BLaER1 (cell line): ENCODE measurements around the gene TLCD3A.

ENCODE experiments used
- H3K27ac ChIP-seq: shearing (Covaris generic); formaldehyde crosslinking; 2 replicates; pipeline ENCODE4 v1.8.1; 2022
- H3K27me3 ChIP-seq: shearing (Covaris generic); formaldehyde crosslinking; 2 replicates; pipeline ENCODE4 v1.8.1; 2022
- H3K36me3 ChIP-seq: shearing (Covaris generic); formaldehyde crosslinking; 2 replicates; pipeline ENCODE4 v1.8.1; 2022
- H3K4me1 ChIP-seq: shearing (Covaris generic); formaldehyde crosslinking; 2 replicates; pipeline ENCODE4 v1.8.1; 2022
- H3K4me2 ChIP-seq: shearing (Covaris generic); formaldehyde crosslinking; 2 replicates; pipeline ENCODE4 v1.8.1; 2022
- H3K4me3 ChIP-seq: shearing (Covaris generic); formaldehyde crosslinking; 2 replicates; pipeline ENCODE4 v1.8.1; 2022
- H3K9ac ChIP-seq: shearing (Covaris generic); formaldehyde crosslinking; 2 replicates; pipeline ENCODE4 v1.8.1; 2022
- H3K9me3 ChIP-seq: shearing (Covaris generic); formaldehyde crosslinking; 2 replicates; pipeline ENCODE4 v1.8.1; 2022
- H4K20me1 ChIP-seq: shearing (Covaris generic); formaldehyde crosslinking; 2 replicates; pipeline ENCODE4 v1.8.1; 2022
- Cebpa-rat ChIP-seq: shearing (Covaris generic); IDR thresholded peaks from 2 replicates; pipeline ENCODE4 v1.8.1; 2022

TLCD3A gene

GRCh38 chr17:732067-732901 lies at the start of gene TLCD3A:
Gene TLCD3A, plus strand, starts transcription at chr17:732596. Its CDS starts 52 bp downstream, at chr17:732648.
- H3K9ac ChIP-seq = peak within 1 kb of the TSS; percentile 94
- H3K9me3 ChIP-seq = no peaks in the 10 kb centered on the region
- H3K27me3 ChIP-seq = no peaks in the 10 kb centered on the region
- H3K27ac ChIP-seq = peak within 1 kb of the TSS; percentile 91
- H3K4me1 ChIP-seq = peaks cover 28% of the 10 kb centered on the region
- H3K4me2 ChIP-seq = peak within 1 kb of the TSS; percentile 95
- no peak for TF ChIP-seq Cebpa-rat
- H4K20me1 ChIP-seq = peaks cover 19% of the 10 kb centered on the region; the same call in 1 of the 2 replicates
- peak within 1 kb of the TSS; percentile 95 for H3K4me3 ChIP-seq
- H3K36me3 ChIP-seq = peaks cover 25% of the 10 kb centered on the region

GRCh38 chr17:683040-683439 lies 49.4 kb upstream of the TLCD3A start:
- no peaks in the 10 kb centered on the region for H3K27me3 ChIP-seq
- peak overlapping the region; percentile 22 for H3K4me2 ChIP-seq
- H3K27ac ChIP-seq = no peak overlapping the region
- H4K20me1 ChIP-seq = peaks cover 12% of the 10 kb centered on the region; the same call in 1 of the 2 replicates
- no peak overlapping the region for H3K4me3 ChIP-seq
- no peak for TF ChIP-seq Cebpa-rat
- peaks cover 23% of the 10 kb centered on the region for H3K4me1 ChIP-seq
- H3K9me3 ChIP-seq = 0 out of 2 replicates have a peak, but pooled peaks cover 6% of the 10 kb centered on the region
- H3K36me3 ChIP-seq = peaks cover 57% of the 10 kb centered on the region
- no peak overlapping the region for H3K9ac ChIP-seq

DNA sequence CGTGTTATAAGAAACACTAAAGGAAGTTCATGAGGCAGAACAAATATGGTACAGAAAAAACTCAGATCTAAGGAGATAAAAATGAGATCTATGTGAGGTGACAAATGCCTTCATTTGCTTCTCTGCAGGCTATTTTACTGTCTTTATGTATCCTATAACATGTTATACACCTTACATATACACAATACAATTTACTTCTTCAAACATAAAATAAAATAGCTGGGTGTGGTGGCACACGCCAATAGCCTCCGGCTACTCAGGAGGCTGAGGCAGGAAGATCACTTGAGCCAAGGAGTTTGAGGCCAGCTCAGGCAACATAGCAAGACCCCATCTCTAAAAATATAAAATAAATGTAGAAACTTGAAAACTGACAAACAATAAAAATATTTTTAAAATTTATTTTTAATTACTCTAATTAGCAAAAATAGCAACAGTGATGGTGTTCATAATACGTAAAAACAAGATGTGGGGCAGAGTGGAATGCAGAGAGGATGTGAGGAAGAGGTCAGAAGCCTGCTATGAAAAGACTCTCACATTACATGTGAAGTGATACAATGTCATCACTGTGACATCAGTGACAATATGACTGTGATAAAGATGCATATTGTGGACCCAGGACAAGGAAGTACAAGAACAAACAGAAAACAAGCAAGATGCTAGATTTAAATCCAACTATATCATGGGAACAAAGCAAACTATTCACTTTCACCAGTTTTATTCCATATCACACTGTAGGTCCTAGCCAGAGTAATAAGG lies 48.7 kb upstream of the TLCD3A start:
- no peak for TF ChIP-seq Cebpa-rat
- H3K4me2 ChIP-seq = peak overlapping the region; percentile 22
- 0 out of 2 replicates have a peak, but pooled peaks cover 6% of the 10 kb centered on the region for H3K9me3 ChIP-seq
- H3K36me3 ChIP-seq = peaks cover 56% of the 10 kb centered on the region
- no peaks in the 10 kb centered on the region for H3K27me3 ChIP-seq
- H3K27ac ChIP-seq = no peak overlapping the region
- H4K20me1 ChIP-seq = peaks cover 13% of the 10 kb centered on the region; the same call in 1 of the 2 replicates
- no peak overlapping the region for H3K4me3 ChIP-seq
- H3K4me1 ChIP-seq = peaks cover 23% of the 10 kb centered on the region
- no peak overlapping the region for H3K9ac ChIP-seq

DNA sequence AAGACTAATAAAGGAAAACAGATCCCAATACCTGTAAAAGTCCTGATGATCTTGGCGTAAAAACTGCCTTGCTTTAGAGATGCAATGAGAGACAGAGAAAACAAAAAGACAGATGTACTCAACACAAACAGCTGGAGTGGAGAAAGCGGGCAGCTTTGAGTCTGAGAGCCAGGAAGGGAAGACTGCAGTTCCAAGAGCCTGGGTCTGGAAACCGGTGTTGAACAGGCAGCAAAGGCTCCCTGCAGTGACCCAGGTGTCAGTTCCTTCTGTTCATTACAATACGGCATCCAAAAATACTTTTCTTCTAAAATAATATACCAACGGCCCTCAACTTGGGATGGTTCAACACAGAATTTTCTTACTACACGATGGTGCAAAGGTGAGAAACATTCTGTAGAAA lies 47.4 kb upstream of the TLCD3A start:
- H3K4me1 ChIP-seq = peaks cover 23% of the 10 kb centered on the region
- H4K20me1 ChIP-seq = peaks cover 13% of the 10 kb centered on the region; the same call in 1 of the 2 replicates
- H3K9me3 ChIP-seq = 0 out of 2 replicates have a peak, but pooled peaks cover 6% of the 10 kb centered on the region
- H3K27ac ChIP-seq = no peak overlapping the region
- H3K4me2 ChIP-seq = no peak overlapping the region
- H3K36me3 ChIP-seq = peaks cover 60% of the 10 kb centered on the region
- no peak overlapping the region for H3K9ac ChIP-seq
- H3K4me3 ChIP-seq = no peak overlapping the region
- no peaks in the 10 kb centered on the region for H3K27me3 ChIP-seq
- TF ChIP-seq Cebpa-rat = no peak

DNA sequence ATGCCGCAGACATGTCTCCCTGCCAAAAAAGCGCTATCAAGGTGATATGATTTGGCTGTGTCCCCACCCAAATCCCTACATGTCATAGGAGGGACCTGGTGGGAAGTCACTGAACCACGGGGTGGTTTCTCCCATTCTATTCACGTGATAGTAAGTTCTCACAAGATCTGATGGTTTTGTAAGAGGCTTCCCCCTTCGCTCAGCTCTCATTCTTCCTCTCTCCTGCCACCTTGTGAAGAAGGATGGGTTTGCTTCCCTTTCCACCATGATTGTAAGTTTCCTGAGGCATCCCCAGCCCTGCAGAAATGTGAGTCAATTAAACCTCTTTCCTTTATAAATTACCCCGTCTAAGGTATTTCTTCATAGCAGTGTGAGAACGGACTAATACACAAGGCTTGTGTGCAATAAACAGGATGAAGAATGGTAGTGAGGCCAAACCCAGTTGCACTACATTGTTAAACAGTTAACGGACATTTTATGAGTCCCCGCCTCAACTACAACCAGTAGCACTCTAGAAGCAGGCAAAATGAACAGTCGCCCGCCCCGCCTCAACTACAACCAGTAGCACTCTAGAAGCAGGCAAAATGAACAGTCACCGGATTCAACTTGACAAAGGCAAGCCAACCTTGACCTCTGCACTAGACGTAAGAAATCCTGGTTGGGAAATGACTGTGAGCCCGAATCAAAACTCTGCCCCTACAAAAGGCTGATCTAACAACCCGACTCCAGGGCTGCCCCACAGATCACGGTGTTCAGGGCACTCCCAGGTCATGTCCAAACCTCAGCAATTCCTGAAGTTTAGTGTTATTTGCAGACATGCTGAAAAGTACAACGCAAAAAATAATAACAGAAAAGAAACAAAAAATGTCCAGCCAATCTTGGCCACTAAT lies 44.1 kb upstream of the TLCD3A start:
- no peak for TF ChIP-seq Cebpa-rat
- Histone ChIP-seq H3K27me3 (no peaks in the 10 kb centered on the region), H3K9me3 (no peaks in the 10 kb centered on the region), H3K4me3 (no peak overlapping the region), H3K4me1 (peaks cover 4% of the 10 kb centered on the region), H3K36me3 (peaks cover 75% of the 10 kb centered on the region), H4K20me1 (peaks cover 4% of the 10 kb centered on the region; the same call in 1 of the 2 replicates), H3K27ac (no peak overlapping the region), H3K4me2 (no peak overlapping the region), H3K9ac (no peak overlapping the region)

DNA sequence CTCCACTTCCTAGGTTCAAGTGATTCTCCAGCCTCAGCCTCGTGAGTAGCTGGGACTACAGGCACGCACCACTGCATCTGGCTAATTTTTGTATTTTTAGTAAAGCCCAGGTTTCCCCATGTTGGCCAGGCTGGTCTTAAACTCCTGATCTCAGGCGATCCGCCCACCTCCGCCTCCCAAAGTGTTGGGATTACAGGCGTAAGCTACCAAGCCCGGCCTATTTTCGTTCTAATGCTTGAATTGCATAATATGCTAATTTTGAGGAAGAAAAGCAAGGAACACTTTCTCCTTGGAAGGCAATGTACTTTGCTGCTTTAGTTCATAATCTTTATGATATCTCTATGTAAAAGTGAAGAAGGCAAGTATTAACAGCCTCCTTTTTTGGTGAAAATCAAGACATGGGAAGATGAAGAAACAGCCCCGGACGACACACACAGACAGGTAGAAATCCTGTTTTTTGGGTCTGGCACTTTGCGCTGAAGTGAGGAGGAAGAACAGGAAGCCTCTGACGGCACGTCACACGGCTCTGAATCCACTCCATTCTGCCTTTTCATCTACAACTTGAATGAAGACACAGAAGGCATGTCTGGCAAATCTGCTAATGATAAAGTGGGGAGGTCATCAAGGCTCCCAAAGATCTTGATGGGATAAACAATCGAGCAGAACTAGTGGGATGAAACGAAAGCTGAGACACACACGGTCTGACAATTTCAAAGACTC lies 42.7 kb upstream of the TLCD3A start:
- Histone ChIP-seq H3K4me2 (no peak overlapping the region), H3K4me1 (no peaks in the 10 kb centered on the region), H4K20me1 (peaks cover 4% of the 10 kb centered on the region; the same call in 1 of the 2 replicates), H3K9ac (no peak overlapping the region), H3K4me3 (no peak overlapping the region), H3K27ac (no peak overlapping the region), H3K9me3 (no peaks in the 10 kb centered on the region), H3K27me3 (no peaks in the 10 kb centered on the region), H3K36me3 (peaks cover 86% of the 10 kb centered on the region)
- no peak for TF ChIP-seq Cebpa-rat

GRCh38 chr17:690361-690760 lies 42.0 kb upstream of the TLCD3A start:
- no peaks in the 10 kb centered on the region for H3K27me3 ChIP-seq
- H4K20me1 ChIP-seq = peaks cover 4% of the 10 kb centered on the region; the same call in 1 of the 2 replicates
- no peak overlapping the region for H3K4me3 ChIP-seq
- H3K4me1 ChIP-seq = no peaks in the 10 kb centered on the region
- TF ChIP-seq Cebpa-rat = no peak
- no peak overlapping the region for H3K9ac ChIP-seq
- H3K9me3 ChIP-seq = no peaks in the 10 kb centered on the region
- peaks cover 87% of the 10 kb centered on the region for H3K36me3 ChIP-seq
- H3K4me2 ChIP-seq = no peak overlapping the region
- H3K27ac ChIP-seq = no peak overlapping the region

DNA sequence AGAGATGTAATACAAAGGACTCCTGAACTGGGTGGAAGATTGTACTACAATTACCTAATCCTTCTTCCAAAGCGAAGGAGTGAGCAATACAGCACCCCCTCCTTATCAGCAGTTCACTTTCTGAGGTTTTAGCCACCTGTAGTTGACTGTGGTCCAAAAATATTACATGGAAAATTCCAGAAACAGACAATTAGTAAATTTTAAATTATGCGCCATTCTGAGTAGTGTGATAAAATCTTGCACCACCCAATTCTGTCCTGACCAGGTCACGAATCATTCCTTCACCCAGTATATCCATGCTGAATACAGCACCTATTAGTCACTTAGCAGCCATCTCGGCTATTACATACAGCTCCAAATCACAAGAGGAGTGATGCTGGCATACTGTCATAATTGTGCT lies 41.0 kb upstream of the TLCD3A start:
- no peak overlapping the region for H3K9ac ChIP-seq
- no peaks in the 10 kb centered on the region for H3K4me1 ChIP-seq
- H3K27ac ChIP-seq = no peak overlapping the region

More for the DNA sequence above, 41.0 kb upstream of the TLCD3A start:
- H3K27me3 ChIP-seq = no peaks in the 10 kb centered on the region
- peaks cover 87% of the 10 kb centered on the region for H3K36me3 ChIP-seq
- no peak overlapping the region for H3K4me3 ChIP-seq
- no peak overlapping the region for H3K4me2 ChIP-seq
- H3K9me3 ChIP-seq = no peaks in the 10 kb centered on the region
- H4K20me1 ChIP-seq = peaks cover 4% of the 10 kb centered on the region; the same call in 1 of the 2 replicates
- no peak for TF ChIP-seq Cebpa-rat
